Prostate gland (tissue), 2 donors: ENCODE data around the gene DOK6. TPM values are rescaled to one million over a fixed set of nuclear protein-coding genes. Genes with fewer than 3 reads are reported as not detected.
"Not testable (repeated sequence)": the region's sequence is repeated elsewhere in the genome, so short reads cannot be mapped to it uniquely, and the experiment has no call there.

ENCODE experiments used
- DNase-seq: peaks from one replicate; pipeline ENCODE4 v3.0.0-alpha.2; 2019; ENCODE audit warnings: low spot score
- H3K27ac ChIP-seq, 2 donors: fragments of 200-600 bp; sonication (generic); 2 replicates each; pipeline ENCODE4 v1.5.1; 2017 to 2019
- H3K27me3 ChIP-seq: fragments of 200-600 bp; sonication (generic); replicated peaks from 2 replicates; pipeline ENCODE4 v1.5.1; 2019; ENCODE audit not compliant: insufficient read depth
- H3K36me3 ChIP-seq, 2 donors: fragments of 200-600 bp; sonication (generic); 1 replicate in 1 of 2; 2 replicates in 1 of 2; pipeline versions ENCODE4 v1.5.1 to v1.8.1; 2017 to 2019
- H3K4me1 ChIP-seq: fragments of 200-600 bp; sonication (generic); replicated peaks from 2 replicates; pipeline ENCODE4 v1.5.1; 2019
- H3K4me3 ChIP-seq, 2 donors: fragments of 200-600 bp; sonication (generic); 2 replicates each; pipeline ENCODE4 v1.5.1; 2017 to 2019
- H3K9me3 ChIP-seq: fragments of 200-600 bp; sonication (generic); 2 replicates; pipeline ENCODE4 v1.5.1; 2017
- CTCF ChIP-seq, 4 experiments: fragments of 200-600 bp in 2 of 4; fragments of 450-650 bp in 2 of 4; sonication (generic) in 2 of 4; IDR thresholded peaks; 1 replicate in 3 of 4; 2 replicates in 1 of 4; pipeline ENCODE4 v1.5.1; 2016 to 2019; ENCODE audit warnings: antibody characterized with exemption in 4 of 4, mild to moderate bottlenecking in 2 of 4, moderate library complexity in 2 of 4
- POLR2A ChIP-seq: fragments of 450-650 bp; IDR thresholded peaks from one replicate; pipeline ENCODE4 v1.6.1; 2016; ENCODE audit warnings: antibody characterized with exemption, mild to moderate bottlenecking
- POLR2AphosphoS5 ChIP-seq: sonication (generic); formaldehyde crosslinking; IDR thresholded peaks from one replicate; pipeline ENCODE4 v1.6.1; 2017; ENCODE audit warnings: antibody characterized with exemption
- WGBS: methylation state at CpG from one replicate; pipeline ENCODE4 v1.1.5; 2018; 5-methylcytosine and 5-hydroxymethylcytosine counted together
- intact Hi-C: fragments of 100-400 bp; cut with DNase I; formaldehyde crosslinking; loops from one replicate; pipeline ENCODE4 v1.14.2; 2022
- total RNA-seq, 2 donors: library from RNA; depleted of rRNA; stranded (reverse); fragments of >200 nt; gene quantifications; one replicate each; pipeline ENCODE4 v1.1.0, GENCODE V29; 2016

Gene DOK6
- total RNA-seq, 2 donors from 2014 or later, result 0.73 to 1.0 TPM

- intact Hi-C loops, result no loop called here
- 94% methylated on average over 2 of the region's 2 CpGs for WGBS
- Histone ChIP-seq H3K36me3 (no peaks in the 10 kb centered on the region), H3K4me3 (no peak overlapping the region), H3K27ac (no peak overlapping the region), H3K27me3 (no peaks in the 10 kb centered on the region), H3K9me3 (no peaks in the 10 kb centered on the region), H3K4me1 (no peaks in the 10 kb centered on the region)
- no peak for TF ChIP-seq CTCF (IDR thresholded peaks at IDR 0.05)
- no peak for TF ChIP-seq POLR2A
- TF ChIP-seq POLR2AphosphoS5, result no peak
- no peak for DNase-seq
These were observed 418.8 kb downstream of the DOK6 start for GRCh38 chr18:69819460-69819859.

- DNase-seq, result no peak
- no peaks in the 10 kb centered on the region for H3K36me3 ChIP-seq
- H3K9me3 ChIP-seq, result no peaks in the 10 kb centered on the region
- no peaks in the 10 kb centered on the region for H3K27me3 ChIP-seq
- TF ChIP-seq CTCF (IDR thresholded peaks at IDR 0.05), result no peak
- TF ChIP-seq POLR2AphosphoS5, result no peak
- TF ChIP-seq POLR2A, result no peak
- H3K27ac ChIP-seq, result no peak overlapping the region
- intact Hi-C loops, result no loop called here
- H3K4me3 ChIP-seq, result no peak overlapping the region
- H3K4me1 ChIP-seq, result no peaks in the 10 kb centered on the region
- WGBS, result 96% methylated on average over 4 of the region's 4 CpGs
These were observed 419.9 kb downstream of the DOK6 start for GRCh38 chr18:69820538-69820937.

- TF ChIP-seq CTCF (IDR thresholded peaks at IDR 0.05), result no peak
- TF ChIP-seq POLR2A, result no peak
- no peak for TF ChIP-seq POLR2AphosphoS5
- H3K4me3 ChIP-seq, result no peak overlapping the region
- no peak overlapping the region for H3K27ac ChIP-seq
- intact Hi-C loops, result no loop called here
- no peaks in the 10 kb centered on the region for H3K4me1 ChIP-seq
- no peak for DNase-seq
- H3K9me3 ChIP-seq, result no peaks in the 10 kb centered on the region
- no peaks in the 10 kb centered on the region for H3K36me3 ChIP-seq
- 91% methylated on average over 1 of the region's 1 CpG for WGBS
- no peaks in the 10 kb centered on the region for H3K27me3 ChIP-seq
These were observed 429.5 kb downstream of the DOK6 start for GRCh38 chr18:69830189-69830588.

GRCh38 chr18:69834980-69835379, 434.3 kb downstream of the DOK6 start:
- H3K4me1 ChIP-seq, intact Hi-C loops: not testable (repeated sequence)
- 93% methylated on average over 12 of the region's 12 CpGs for WGBS

GRCh38 chr18:69838003-69838402, 437.3 kb downstream of the DOK6 start:
- H3K4me1 ChIP-seq, result no peaks in the 10 kb centered on the region
- intact Hi-C loops, result no loop called here
- TF ChIP-seq POLR2AphosphoS5, result no peak
- no peak for TF ChIP-seq CTCF (IDR thresholded peaks at IDR 0.05)
- TF ChIP-seq POLR2A, result no peak

More at GRCh38 chr18:69834980-69835379, 434.3 kb downstream of the DOK6 start:
- not testable (repeated sequence) for DNase-seq, H3K27me3 ChIP-seq, H3K36me3 ChIP-seq, H3K27ac ChIP-seq, H3K9me3 ChIP-seq, H3K4me3 ChIP-seq

More at GRCh38 chr18:69838003-69838402, 437.3 kb downstream of the DOK6 start:
- H3K27ac ChIP-seq, result no peak overlapping the region
- no peaks in the 10 kb centered on the region for H3K36me3 ChIP-seq
- DNase-seq, result no peak
- no peaks in the 10 kb centered on the region for H3K9me3 ChIP-seq
- no peak overlapping the region for H3K4me3 ChIP-seq
- 94% methylated on average over 1 of the region's 1 CpG for WGBS
- H3K27me3 ChIP-seq, result no peaks in the 10 kb centered on the region
